K562 (cell line): ENCODE results near the gene MET. TPM values are rescaled to one million over a fixed set of nuclear protein-coding genes. Genes with fewer than 3 reads are reported as not detected.

Experiments used
- ATAC-seq: fragments of 200-7000 bp; cut with Tn5 transposase; 3 replicates; pipeline ENCODE4 v1.9.1; 2020; ENCODE audit warnings: moderate library complexity
- BruUV-seq: library from RNA; stranded (reverse); fragments of 400-500 nt; replicated peaks from 2 replicates; lab custom pipeline; 2021; lab: Mats Ljungman, UMichigan
- CTCF ChIA-PET: fragments of 300-600 bp; formaldehyde crosslinking; extraction: SDS; loops from one replicate; lab custom pipeline; 2021; ENCODE audit warnings: low intra/inter-chr PET ratio; lab: Yijun Ruan, JAX
- POLR2A ChIA-PET: fragments of 300-600, 350-650 bp; sonication (Branson Sonifier 250); formaldehyde crosslinking; extraction: SDS; loops from one replicate; lab custom pipeline; 2021; ENCODE audit warnings: antibody characterized with exemption, inconsistent platforms; lab: Yijun Ruan, JAX
- DNase-seq, 4 experiments: peaks; one replicate each; pipeline versions ENCODE4 v3.0.0 to v3.0.0-alpha.2; 2011 to 2018; ENCODE audit warnings: low spot score in 3 of 4, mixed read lengths in 3 of 4; ENCODE audit errors: extremely low read depth in 1 of 4
- FAIRE-seq: peaks from 2 replicates; lab custom pipeline; 2011; peaks lifted over from hg19 to GRCh38; lab: Jason Lieb, UNC
- H2AFZ ChIP-seq: 2 replicates; pipeline ENCODE4 v1.6.0; 2011; ENCODE audit warnings: low read depth, low read length, control low read depth, inconsistent platforms
- H3K27ac ChIP-seq: fragments of 200-600 bp; 3 replicates; pipeline ENCODE4 v1.8.0; 2011; ENCODE audit warnings: low read depth, mild to moderate bottlenecking, control low read depth, inconsistent platforms, low read length, moderate library complexity, mixed read lengths; ENCODE audit errors: extremely low read depth
- H3K27me3 ChIP-seq, 2 experiments: fragments of 300-600 bp in 1 of 2; 2 replicates in 1 of 2; 3 replicates in 1 of 2; pipeline versions ENCODE4 v1.6.0 to v1.8.0; 2011; ENCODE audit warnings: inconsistent platforms in 2 of 2, low read length in 2 of 2, mild to moderate bottlenecking in 1 of 2, mixed read lengths in 1 of 2, moderate library complexity in 1 of 2; ENCODE audit not compliant: control insufficient read depth in 2 of 2, insufficient read depth in 2 of 2
- H3K36me3 ChIP-seq: fragments of 300-600 bp; 3 replicates; pipeline ENCODE4 v1.8.0; 2011; ENCODE audit warnings: mild to moderate bottlenecking, low read length, inconsistent platforms; ENCODE audit not compliant: control insufficient read depth, insufficient read depth
- H3K4me1 ChIP-seq, 2 experiments: fragments of 200-600 bp in 1 of 2; replicated peaks in 1 of 2; 2 replicates in 1 of 2; 3 replicates in 1 of 2; pipeline versions ENCODE4 v1.5.1 to v1.8.0; 2011; ENCODE audit warnings: inconsistent platforms in 2 of 2, low read length in 2 of 2, mild to moderate bottlenecking in 1 of 2, mixed read lengths in 1 of 2, moderate library complexity in 1 of 2; ENCODE audit not compliant: control insufficient read depth in 2 of 2, insufficient read depth in 2 of 2
- H3K4me2 ChIP-seq: 2 replicates; pipeline ENCODE4 v1.6.1; 2011; ENCODE audit warnings: low read length, control low read depth, inconsistent platforms, mixed read lengths; ENCODE audit not compliant: insufficient read depth
- H3K4me3 ChIP-seq: fragments of 200-600 bp; sonication (generic), shearing (Covaris generic); 2 replicates; pipeline ENCODE4 v1.5.1; 2016; ENCODE audit warnings: control low read depth, inconsistent platforms
- H3K79me2 ChIP-seq: fragments of 200-600 bp; 3 replicates; pipeline ENCODE4 v1.8.0; 2011; ENCODE audit warnings: low read length, inconsistent platforms; ENCODE audit not compliant: control insufficient read depth, insufficient read depth
- H3K9ac ChIP-seq, 2 experiments: 2 replicates each; pipeline versions ENCODE4 v1.6.0 to v1.6.1; 2011; ENCODE audit warnings: low read depth in 2 of 2, low read length in 2 of 2, control low read depth in 1 of 2, inconsistent platforms in 1 of 2, mild to moderate bottlenecking in 1 of 2, mixed read lengths in 1 of 2; ENCODE audit not compliant: insufficient read depth in 1 of 2
- H3K9me1 ChIP-seq: one replicate; pipeline ENCODE4 v1.6.0; 2011; ENCODE audit warnings: inconsistent platforms, mild to moderate bottlenecking, low read length, moderate library complexity; ENCODE audit not compliant: control insufficient read depth, insufficient read depth
- H3K9me3 ChIP-seq: replicated peaks from 2 replicates; pipeline ENCODE4 v1.5.1; 2011; ENCODE audit warnings: low read depth, low read length, inconsistent platforms; ENCODE audit not compliant: control insufficient read depth, insufficient read depth
- H4K20me1 ChIP-seq: replicated peaks from 2 replicates; pipeline ENCODE4 v1.6.1; 2011; ENCODE audit warnings: low read length, inconsistent platforms, mixed read lengths; ENCODE audit not compliant: control insufficient read depth, insufficient read depth
- DDX20 ChIP-seq: fragments of 450-650 bp; IDR thresholded peaks from 2 replicates; pipeline ENCODE4 v1.6.1; 2016; ENCODE audit warnings: missing genetic modification characterization, low read depth, mild to moderate bottlenecking, missing compliant biosample characterization, moderate library complexity
- PHTF2 ChIP-seq: fragments of 250-450 bp; sonication (Bioruptor Pico); IDR thresholded peaks from 2 replicates; pipeline ENCODE4 v1.5.0; 2021; ENCODE audit warnings: mild to moderate bottlenecking
- TCFL5 ChIP-seq: fragments of 250-450 bp; sonication (Bioruptor Pico); conservative IDR thresholded peaks from 2 replicates; pipeline ENCODE4 v1.6.1; 2021; ENCODE audit warnings: mild to moderate bottlenecking, moderate library complexity, matching md5 sums
- WGBS: fragments of 100-300 bp; shearing (Covaris generic); methylation state at CpG from one replicate; pipeline ENCODE4 v1.1.6; 2016; ENCODE audit warnings: low coverage, mixed read lengths; ENCODE audit not compliant: insufficient coverage; ENCODE audit errors: missing lambda C conversion rate; 5-methylcytosine and 5-hydroxymethylcytosine counted together
- in situ Hi-C: fragments of 300-500 bp; cut with MboI; formaldehyde crosslinking; loops from 4 replicates; pipeline ENCODE4 v1.15.0; 2018; ENCODE audit warnings: inconsistent platforms, mixed read lengths
- intact Hi-C: fragments of 100-400 bp; cut with micrococcal nuclease; formaldehyde crosslinking; loops from 2 replicates; pipeline ENCODE4 v1.14.2; 2022
- polyA plus RNA-seq, 8 experiments: library from polyadenylated mRNA; depleted of rRNA in 4 of 8; stranded (reverse) in 5 of 8; unstranded in 3 of 8; fragments of >200 nt; fragmentation: Nextera tagmentation in 2 of 8; fragmentation: Illumina TruSeq in 1 of 8; extraction: Ambion mirVana in 2 of 8; extraction: Trizol in 1 of 8; gene quantifications; 2 replicates each; pipeline versions ENCODE4 v1.2.1 to v1.2.3, GENCODE V29; 2011 to 2014; ENCODE audit warnings: inconsistent platforms in 1 of 8, missing spikeins in 1 of 8
- total RNA-seq, 7 experiments: library from RNA; depleted of rRNA in 6 of 7; stranded (reverse); fragments of >200 nt in 6 of 7; fragmentation: Illumina TruSeq in 2 of 7; extraction: Trizol in 2 of 7; gene quantifications; 2 replicates each; pipeline versions ENCODE4 v1.2.1 to v1.2.3, GENCODE V29; 2011 to 2021; ENCODE audit warnings: low replicate concordance in 1 of 7
- TF ChIP-seq, protein P1 (sequence below): sonication (generic); formaldehyde crosslinking; IDR thresholded peaks from 2 replicates; pipeline ENCODE4 v1.8.0; 2022; ENCODE audit warnings: mild to moderate bottlenecking, missing genetic modification reagents
- TF ChIP-seq, protein P2 (sequence below): fragments of 250-450 bp; sonication (Bioruptor Pico); IDR thresholded peaks from 2 replicates; pipeline ENCODE4 v1.9.0; 2021; ENCODE audit warnings: mild to moderate bottlenecking, inconsistent platforms
- TF ChIP-seq, protein P3 (sequence below): fragments of 450-650 bp; formaldehyde crosslinking; conservative IDR thresholded peaks from 2 replicates; pipeline ENCODE4 v1.4.0; 2022; ENCODE audit warnings: mild to moderate bottlenecking, missing genetic modification characterization

Gene MET
- total and polyA plus RNA-seq, 9 of the 15 experiments (the other 6 are each of a cell fraction or from before 2014, with no cell fraction given): 0.84 to 2.4 (median 1.1) TPM

DNA sequence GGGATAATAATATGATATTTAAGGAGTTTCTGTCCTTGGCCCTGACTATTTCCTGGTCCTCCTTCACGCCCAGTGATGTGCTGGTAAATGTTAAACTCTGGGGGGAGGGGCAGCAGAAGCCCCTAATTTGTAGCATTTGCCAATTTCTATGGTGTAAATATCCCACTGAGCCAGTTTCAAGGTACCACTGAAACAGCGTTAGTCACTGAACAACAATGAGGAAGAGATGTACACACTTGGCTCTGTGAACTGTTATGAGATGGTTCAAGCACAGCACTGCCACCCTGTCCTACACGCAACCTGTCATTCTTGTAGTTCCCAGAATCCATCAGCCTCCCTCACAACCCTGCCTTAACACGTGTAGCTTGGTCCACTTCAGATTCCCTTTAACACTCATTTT is 39.8 kb downstream of the MET start:
- POLR2A ChIA-PET: no interaction called here
- FAIRE-seq: no peak

More for the DNA sequence above, 39.8 kb downstream of the MET start:
- H3K9me1 ChIP-seq: no peaks in the 10 kb centered on the region
- no peak overlapping the region for H2AFZ ChIP-seq
- ATAC-seq: no peak
- no peak overlapping the region for H3K9ac ChIP-seq
- H3K4me3 ChIP-seq: no peak overlapping the region
- TF ChIP-seq TCFL5 (CRISPR knock-in tag) (no peak), PHTF2 (no peak), DDX20 (tag) (no peak)
- TF ChIP-seq, protein P1, sequence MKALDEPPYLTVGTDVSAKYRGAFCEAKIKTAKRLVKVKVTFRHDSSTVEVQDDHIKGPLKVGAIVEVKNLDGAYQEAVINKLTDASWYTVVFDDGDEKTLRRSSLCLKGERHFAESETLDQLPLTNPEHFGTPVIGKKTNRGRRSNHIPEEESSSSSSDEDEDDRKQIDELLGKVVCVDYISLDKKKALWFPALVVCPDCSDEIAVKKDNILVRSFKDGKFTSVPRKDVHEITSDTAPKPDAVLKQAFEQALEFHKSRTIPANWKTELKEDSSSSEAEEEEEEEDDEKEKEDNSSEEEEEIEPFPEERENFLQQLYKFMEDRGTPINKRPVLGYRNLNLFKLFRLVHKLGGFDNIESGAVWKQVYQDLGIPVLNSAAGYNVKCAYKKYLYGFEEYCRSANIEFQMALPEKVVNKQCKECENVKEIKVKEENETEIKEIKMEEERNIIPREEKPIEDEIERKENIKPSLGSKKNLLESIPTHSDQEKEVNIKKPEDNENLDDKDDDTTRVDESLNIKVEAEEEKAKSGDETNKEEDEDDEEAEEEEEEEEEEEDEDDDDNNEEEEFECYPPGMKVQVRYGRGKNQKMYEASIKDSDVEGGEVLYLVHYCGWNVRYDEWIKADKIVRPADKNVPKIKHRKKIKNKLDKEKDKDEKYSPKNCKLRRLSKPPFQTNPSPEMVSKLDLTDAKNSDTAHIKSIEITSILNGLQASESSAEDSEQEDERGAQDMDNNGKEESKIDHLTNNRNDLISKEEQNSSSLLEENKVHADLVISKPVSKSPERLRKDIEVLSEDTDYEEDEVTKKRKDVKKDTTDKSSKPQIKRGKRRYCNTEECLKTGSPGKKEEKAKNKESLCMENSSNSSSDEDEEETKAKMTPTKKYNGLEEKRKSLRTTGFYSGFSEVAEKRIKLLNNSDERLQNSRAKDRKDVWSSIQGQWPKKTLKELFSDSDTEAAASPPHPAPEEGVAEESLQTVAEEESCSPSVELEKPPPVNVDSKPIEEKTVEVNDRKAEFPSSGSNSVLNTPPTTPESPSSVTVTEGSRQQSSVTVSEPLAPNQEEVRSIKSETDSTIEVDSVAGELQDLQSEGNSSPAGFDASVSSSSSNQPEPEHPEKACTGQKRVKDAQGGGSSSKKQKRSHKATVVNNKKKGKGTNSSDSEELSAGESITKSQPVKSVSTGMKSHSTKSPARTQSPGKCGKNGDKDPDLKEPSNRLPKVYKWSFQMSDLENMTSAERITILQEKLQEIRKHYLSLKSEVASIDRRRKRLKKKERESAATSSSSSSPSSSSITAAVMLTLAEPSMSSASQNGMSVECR (CRISPR knock-in tag): no peak
- TF ChIP-seq, protein P2, sequence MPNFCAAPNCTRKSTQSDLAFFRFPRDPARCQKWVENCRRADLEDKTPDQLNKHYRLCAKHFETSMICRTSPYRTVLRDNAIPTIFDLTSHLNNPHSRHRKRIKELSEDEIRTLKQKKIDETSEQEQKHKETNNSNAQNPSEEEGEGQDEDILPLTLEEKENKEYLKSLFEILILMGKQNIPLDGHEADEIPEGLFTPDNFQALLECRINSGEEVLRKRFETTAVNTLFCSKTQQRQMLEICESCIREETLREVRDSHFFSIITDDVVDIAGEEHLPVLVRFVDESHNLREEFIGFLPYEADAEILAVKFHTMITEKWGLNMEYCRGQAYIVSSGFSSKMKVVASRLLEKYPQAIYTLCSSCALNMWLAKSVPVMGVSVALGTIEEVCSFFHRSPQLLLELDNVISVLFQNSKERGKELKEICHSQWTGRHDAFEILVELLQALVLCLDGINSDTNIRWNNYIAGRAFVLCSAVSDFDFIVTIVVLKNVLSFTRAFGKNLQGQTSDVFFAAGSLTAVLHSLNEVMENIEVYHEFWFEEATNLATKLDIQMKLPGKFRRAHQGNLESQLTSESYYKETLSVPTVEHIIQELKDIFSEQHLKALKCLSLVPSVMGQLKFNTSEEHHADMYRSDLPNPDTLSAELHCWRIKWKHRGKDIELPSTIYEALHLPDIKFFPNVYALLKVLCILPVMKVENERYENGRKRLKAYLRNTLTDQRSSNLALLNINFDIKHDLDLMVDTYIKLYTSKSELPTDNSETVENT (CRISPR knock-in tag): no peak
- TF ChIP-seq, protein P3, sequence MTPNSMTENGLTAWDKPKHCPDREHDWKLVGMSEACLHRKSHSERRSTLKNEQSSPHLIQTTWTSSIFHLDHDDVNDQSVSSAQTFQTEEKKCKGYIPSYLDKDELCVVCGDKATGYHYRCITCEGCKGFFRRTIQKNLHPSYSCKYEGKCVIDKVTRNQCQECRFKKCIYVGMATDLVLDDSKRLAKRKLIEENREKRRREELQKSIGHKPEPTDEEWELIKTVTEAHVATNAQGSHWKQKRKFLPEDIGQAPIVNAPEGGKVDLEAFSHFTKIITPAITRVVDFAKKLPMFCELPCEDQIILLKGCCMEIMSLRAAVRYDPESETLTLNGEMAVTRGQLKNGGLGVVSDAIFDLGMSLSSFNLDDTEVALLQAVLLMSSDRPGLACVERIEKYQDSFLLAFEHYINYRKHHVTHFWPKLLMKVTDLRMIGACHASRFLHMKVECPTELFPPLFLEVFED (CRISPR knock-in tag): no peak
- 3% methylated on average over 4 of the region's 4 CpGs for WGBS
- in situ Hi-C loops: no loop called here
- H3K36me3 ChIP-seq: no peaks in the 10 kb centered on the region
- intact Hi-C loops: no loop called here
- no peak overlapping the region for H3K4me2 ChIP-seq
- DNase-seq: no peak
- H3K9me3 ChIP-seq: no peaks in the 10 kb centered on the region
- no TSS peak for BruUV-seq
- H3K4me1 ChIP-seq: peaks cover 0 to 10% of the 10 kb centered on the region in 2 experiments; a peak in 3 of 5 replicates
- CTCF ChIA-PET: no interaction called here
- no peaks in the 10 kb centered on the region for H4K20me1 ChIP-seq
- peaks cover 4 to 9% of the 10 kb centered on the region in 2 experiments; a peak in 4 of 5 replicates for H3K27me3 ChIP-seq
- no peak overlapping the region for H3K27ac ChIP-seq
- no peaks in the 10 kb centered on the region for H3K79me2 ChIP-seq
